AG04450 (cell line): ENCODE data around the gene FERD3L. TPM values are rescaled to one million over a fixed set of nuclear protein-coding genes. Genes with fewer than 3 reads are reported as not detected.

Experiments used
- CTCF ChIA-PET: fragments of 300-600, 350-600 bp; formaldehyde crosslinking; extraction: SDS; loops from one replicate; lab custom pipeline; 2022; ENCODE audit warnings: antibody characterized with exemption, inconsistent platforms; lab: Charles Lee
- POLR2A ChIA-PET: fragments of 350-600 bp; formaldehyde crosslinking; extraction: SDS; loops from one replicate; lab custom pipeline; 2021; ENCODE audit warnings: antibody characterized with exemption, inconsistent platforms; lab: Yijun Ruan, JAX
- DNase-seq: peaks from one replicate; pipeline ENCODE4 v3.0.0-alpha.2; 2011; ENCODE audit warnings: low read depth, low spot score
- H3K27ac ChIP-seq: one replicate; pipeline ENCODE4 v1.5.1; 2012; ENCODE audit warnings: low read depth, low read length, control low read depth
- H3K27me3 ChIP-seq: one replicate; pipeline ENCODE4 v1.6.0; 2012; ENCODE audit warnings: low read length; ENCODE audit not compliant: control insufficient read depth, insufficient read depth
- H3K4me3 ChIP-seq: 2 replicates; pipeline ENCODE4 v1.5.1; 2011; ENCODE audit warnings: mild to moderate bottlenecking, low read depth, low read length, control low read depth
- H3K9me3 ChIP-seq: 2 replicates; pipeline ENCODE4 v1.5.1; 2012; ENCODE audit warnings: low read length; ENCODE audit not compliant: control insufficient read depth, insufficient read depth
- polyA plus RNA-seq: library from polyadenylated mRNA; depleted of rRNA; stranded (reverse); fragments of >200 nt; gene quantifications from 2 replicates; pipeline ENCODE4 v1.2.3, GENCODE V29; 2011; rRNA removed
- TF ChIP-seq, protein P1 (sequence below): IDR thresholded peaks from 2 replicates; pipeline ENCODE4 v1.5.1; 2011; ENCODE audit warnings: low read depth, low read length, control low read depth, inconsistent platforms

Gene FERD3L
- polyA plus RNA-seq, 1 experiment: not detected

DNA sequence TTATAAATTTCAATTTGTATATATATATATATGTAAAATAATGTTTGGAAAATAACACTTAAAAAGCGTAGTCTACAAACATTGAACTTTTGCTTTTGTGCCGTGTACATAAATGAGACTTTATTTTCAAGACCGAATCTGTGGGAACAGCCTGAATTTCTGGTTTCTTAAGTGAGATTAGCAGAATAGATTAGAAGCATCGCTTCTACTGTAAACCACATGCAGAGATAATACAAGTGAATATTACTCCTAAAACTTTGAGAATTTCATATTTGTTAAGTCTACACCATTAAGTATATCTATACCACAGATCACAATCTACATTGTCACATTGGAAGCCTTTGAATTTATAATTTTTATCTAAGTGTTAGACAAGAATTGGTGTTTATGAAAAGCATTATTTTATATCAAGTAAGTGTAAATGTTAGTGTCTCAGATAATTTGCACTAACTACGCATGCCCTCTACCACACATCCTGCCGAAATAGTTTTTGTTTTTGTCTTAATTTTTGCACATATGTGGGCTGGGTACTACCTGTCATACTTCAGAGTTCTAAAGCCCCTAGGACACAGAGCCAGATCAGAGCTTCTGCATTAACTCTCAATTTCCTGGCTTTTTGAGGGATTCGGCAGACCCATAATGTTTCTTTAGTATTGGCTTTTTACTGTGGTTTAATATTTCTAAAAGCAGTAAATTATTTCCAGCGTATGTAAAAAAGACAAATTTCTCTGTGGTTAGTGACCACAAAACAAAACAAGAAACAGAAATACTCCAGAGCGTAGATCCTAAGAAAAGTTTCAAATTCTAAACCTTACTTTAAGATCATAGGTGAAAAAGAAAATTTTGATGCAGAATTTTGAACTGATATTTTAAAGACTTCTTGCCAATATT is 47.8 kb downstream of the FERD3L start:
- Histone ChIP-seq H3K27ac (no peak overlapping the region), H3K4me3 (no peak overlapping the region), H3K27me3 (no peaks in the 10 kb centered on the region), H3K9me3 (no peaks in the 10 kb centered on the region)
- TF ChIP-seq, protein P1, sequence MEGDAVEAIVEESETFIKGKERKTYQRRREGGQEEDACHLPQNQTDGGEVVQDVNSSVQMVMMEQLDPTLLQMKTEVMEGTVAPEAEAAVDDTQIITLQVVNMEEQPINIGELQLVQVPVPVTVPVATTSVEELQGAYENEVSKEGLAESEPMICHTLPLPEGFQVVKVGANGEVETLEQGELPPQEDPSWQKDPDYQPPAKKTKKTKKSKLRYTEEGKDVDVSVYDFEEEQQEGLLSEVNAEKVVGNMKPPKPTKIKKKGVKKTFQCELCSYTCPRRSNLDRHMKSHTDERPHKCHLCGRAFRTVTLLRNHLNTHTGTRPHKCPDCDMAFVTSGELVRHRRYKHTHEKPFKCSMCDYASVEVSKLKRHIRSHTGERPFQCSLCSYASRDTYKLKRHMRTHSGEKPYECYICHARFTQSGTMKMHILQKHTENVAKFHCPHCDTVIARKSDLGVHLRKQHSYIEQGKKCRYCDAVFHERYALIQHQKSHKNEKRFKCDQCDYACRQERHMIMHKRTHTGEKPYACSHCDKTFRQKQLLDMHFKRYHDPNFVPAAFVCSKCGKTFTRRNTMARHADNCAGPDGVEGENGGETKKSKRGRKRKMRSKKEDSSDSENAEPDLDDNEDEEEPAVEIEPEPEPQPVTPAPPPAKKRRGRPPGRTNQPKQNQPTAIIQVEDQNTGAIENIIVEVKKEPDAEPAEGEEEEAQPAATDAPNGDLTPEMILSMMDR: no peak
- ChIA-PET CTCF (interaction anchor here (0.6 to 1.0 kb wide), 2 partner anchors 18 to 394 kb away, joined by 3 to 4 read pairs; no protein-coding TSS in a partner anchor), POLR2A (no interaction called here)
- DNase-seq: no peak

DNA sequence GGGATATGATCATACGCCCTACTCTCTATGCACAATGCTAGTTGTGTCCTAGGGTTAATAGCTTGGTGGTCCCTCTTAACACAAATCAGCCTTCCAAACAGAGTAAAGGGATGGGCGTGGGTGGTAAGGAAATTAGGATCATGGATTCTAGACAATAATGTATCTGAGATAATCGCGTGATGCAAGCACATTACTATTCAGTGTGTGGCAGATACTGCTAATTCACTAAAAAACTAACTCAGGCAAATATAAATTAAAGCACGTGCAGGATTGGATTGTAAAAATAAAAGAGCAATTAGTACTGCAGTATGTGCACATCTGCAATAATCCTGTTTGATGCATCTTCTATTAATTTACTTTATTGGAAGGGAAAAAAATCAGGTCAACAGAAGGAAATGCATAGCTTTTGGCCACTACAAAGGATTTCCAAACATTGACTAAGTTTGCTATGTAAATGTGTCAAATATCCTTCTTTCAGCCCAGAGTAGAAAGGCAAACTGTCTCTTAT is 49.8 kb downstream of the FERD3L start:
- H3K27me3 ChIP-seq: no peaks in the 10 kb centered on the region
- H3K4me3 ChIP-seq: no peak overlapping the region
- no peaks in the 10 kb centered on the region for H3K9me3 ChIP-seq
- ChIA-PET CTCF (interaction anchor here (1.6 kb wide), 1 partner anchor 402 kb away, joined by 3 read pairs; no protein-coding TSS in a partner anchor), POLR2A (no interaction called here)
- TF ChIP-seq, protein P1: no peak
- H3K27ac ChIP-seq: no peak overlapping the region
- DNase-seq: no peak

Other genes starting within 250 kb of the FERD3L start
- gene TWIST1, start 27.8 kb downstream of the FERD3L start, polyA plus RNA-seq: 19.4 and 26.5 TPM in 2 replicates